Activated T-cell treated with anti-CD3 and anti-CD28 coated beads, Interleukin-2, amount 50 U/mL, for 72 hours (primary cell): ENCODE results near the gene LDLRAD3. TPM values are rescaled to one million over a fixed set of nuclear protein-coding genes. Genes with fewer than 3 reads are reported as not detected.

Source experiments
- ATAC-seq, 2 donors: fragments of 150-1000 bp; cut with Tn5 transposase; replicated peaks in 1 of 2; 2 replicates each; pipeline ENCODE4 v1.10.0; 2021; ENCODE audit warnings: moderate library complexity in 2 of 2, mild to moderate bottlenecking in 1 of 2
- DNase-seq, 2 donors: peaks; one replicate each; pipeline ENCODE4 v3.0.0; 2021 to 2022; ENCODE audit warnings: mixed read lengths in 1 of 2
- H3K27ac Mint-ChIP-seq: one replicate; pipeline ENCODE4 v1.8.0; 2022; ENCODE audit warnings: mild to moderate bottlenecking, moderate library complexity, mixed read lengths
- H3K27me3 Mint-ChIP-seq: one replicate; pipeline ENCODE4 v1.8.0; 2022; ENCODE audit warnings: low read depth, mixed read lengths
- H3K36me3 Mint-ChIP-seq, 2 donors: one replicate each; pipeline ENCODE4 v1.8.0; 2022; ENCODE audit warnings: mixed read lengths in 2 of 2, mild to moderate bottlenecking in 1 of 2; ENCODE audit not compliant: insufficient read depth in 2 of 2
- H3K4me1 Mint-ChIP-seq: one replicate; pipeline ENCODE4 v1.8.0; 2022; ENCODE audit warnings: low read depth, mixed read lengths
- H3K4me3 Mint-ChIP-seq, 2 donors: one replicate each; pipeline ENCODE4 v1.8.0; 2022; ENCODE audit warnings: mild to moderate bottlenecking in 2 of 2, mixed read lengths in 2 of 2, moderate library complexity in 2 of 2
- H3K9me3 Mint-ChIP-seq, 2 donors: one replicate each; pipeline ENCODE4 v1.8.0; 2022; ENCODE audit warnings: mixed read lengths in 2 of 2
- total RNA-seq, 2 donors: library from RNA; stranded (reverse); gene quantifications; one replicate each; pipeline ENCODE4 v1.2.3, GENCODE V29; 2022

LDLRAD3 gene
- total RNA-seq, 2 donors from 2014 or later, result not detected

DNA sequence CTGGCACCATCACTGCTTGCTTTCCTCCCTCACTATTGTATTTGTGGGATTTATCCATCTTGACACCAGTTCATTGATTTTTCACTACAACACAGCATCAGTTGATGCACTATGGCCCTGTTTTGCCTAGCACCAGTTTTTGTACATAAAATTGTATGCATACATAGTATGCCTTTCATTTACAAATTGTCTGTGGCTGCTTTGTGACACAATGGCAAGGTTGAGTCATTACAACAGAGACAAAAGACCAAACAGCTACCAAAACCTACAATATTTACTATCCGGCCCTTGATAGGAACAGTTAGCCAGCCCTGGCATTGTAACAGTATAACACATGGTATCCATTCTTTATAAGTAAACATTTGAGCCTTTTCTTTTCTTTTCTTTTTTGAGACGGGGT is 150.3 kb downstream of the LDLRAD3 start:
- H3K9me3 Mint-ChIP-seq, result peaks cover 0 to 2% of the 10 kb centered on the region in 2 donors
- no peaks in the 10 kb centered on the region for H3K36me3 Mint-ChIP-seq
- no peak for ATAC-seq
- no peak overlapping the region for H3K4me3 Mint-ChIP-seq
- peaks cover 36% of the 10 kb centered on the region for H3K27me3 Mint-ChIP-seq
- H3K27ac Mint-ChIP-seq, result no peak overlapping the region
- no peaks in the 10 kb centered on the region for H3K4me1 Mint-ChIP-seq
- no peak for DNase-seq

GRCh38 chr11:36095716-36096115 is 151.9 kb downstream of the LDLRAD3 start:
- DNase-seq, result no peak
- H3K4me3 Mint-ChIP-seq, result no peak overlapping the region
- no peak for ATAC-seq
- H3K4me1 Mint-ChIP-seq, result no peaks in the 10 kb centered on the region
- peaks cover 26% of the 10 kb centered on the region for H3K27me3 Mint-ChIP-seq
- no peaks in the 10 kb centered on the region for H3K36me3 Mint-ChIP-seq
- peaks cover 0 to 2% of the 10 kb centered on the region in 2 donors for H3K9me3 Mint-ChIP-seq
- H3K27ac Mint-ChIP-seq, result no peak overlapping the region

- Mint-ChIP-seq H3K9me3 (peaks cover 0 to 2% of the 10 kb centered on the region in 2 donors), H3K4me3 (no peak overlapping the region), H3K4me1 (no peaks in the 10 kb centered on the region), H3K27me3 (peaks cover 13% of the 10 kb centered on the region), H3K27ac (no peak overlapping the region), H3K36me3 (no peaks in the 10 kb centered on the region)
- no peak for DNase-seq
- no peak for ATAC-seq
Measured at GRCh38 chr11:36097219-36097650, 153.4 kb downstream of the LDLRAD3 start.

- Mint-ChIP-seq H3K4me3 (no peak overlapping the region), H3K27ac (no peak overlapping the region), H3K4me1 (no peaks in the 10 kb centered on the region), H3K36me3 (no peaks in the 10 kb centered on the region), H3K9me3 (peaks cover 0 to 2% of the 10 kb centered on the region in 2 donors), H3K27me3 (peaks cover 5% of the 10 kb centered on the region)
- no peak for DNase-seq
- no peak for ATAC-seq
Measured at GRCh38 chr11:36098087-36098486, 154.2 kb downstream of the LDLRAD3 start.

DNA sequence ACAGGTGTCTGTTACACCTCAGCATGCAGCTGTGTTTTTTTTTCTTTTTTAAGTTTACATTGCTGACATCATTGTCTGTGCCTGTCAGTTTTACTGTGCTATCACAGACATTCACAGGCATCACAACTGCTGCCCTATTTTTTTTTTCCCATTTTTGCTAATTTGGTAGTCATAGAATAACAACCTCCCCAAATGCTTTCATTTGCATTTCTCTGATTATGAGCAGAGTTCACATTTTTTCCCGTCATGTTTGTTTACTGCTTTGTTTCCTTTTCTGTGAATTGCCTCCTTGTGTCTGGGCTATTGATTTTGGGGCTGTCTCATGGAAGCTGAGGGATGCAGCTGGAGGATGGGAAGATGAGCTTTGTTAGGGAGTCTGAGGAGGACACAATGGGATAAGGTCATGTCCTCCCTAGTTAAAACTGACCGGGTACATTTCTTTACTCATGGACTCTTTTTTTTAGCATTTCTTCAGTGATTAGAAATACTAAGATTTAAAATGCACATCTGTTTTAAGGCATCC is 155.1 kb downstream of the LDLRAD3 start:
- H3K27ac Mint-ChIP-seq, result no peak overlapping the region
- peaks cover 0 to 2% of the 10 kb centered on the region in 2 donors for H3K9me3 Mint-ChIP-seq
- no peaks in the 10 kb centered on the region for H3K36me3 Mint-ChIP-seq
- ATAC-seq, result no peak
- DNase-seq, result no peak
- no peaks in the 10 kb centered on the region for H3K4me1 Mint-ChIP-seq
- no peak overlapping the region for H3K4me3 Mint-ChIP-seq
- H3K27me3 Mint-ChIP-seq, result no peaks in the 10 kb centered on the region

- no peaks in the 10 kb centered on the region for H3K4me1 Mint-ChIP-seq
- H3K27me3 Mint-ChIP-seq, result no peaks in the 10 kb centered on the region
- no peak for ATAC-seq
- H3K4me3 Mint-ChIP-seq, result no peak overlapping the region
- H3K27ac Mint-ChIP-seq, result no peak overlapping the region
- H3K36me3 Mint-ChIP-seq, result no peaks in the 10 kb centered on the region
- no peak for DNase-seq
- no peaks in the 10 kb centered on the region for H3K9me3 Mint-ChIP-seq
Measured at GRCh38 chr11:36101466-36101865, 157.6 kb downstream of the LDLRAD3 start.

DNA sequence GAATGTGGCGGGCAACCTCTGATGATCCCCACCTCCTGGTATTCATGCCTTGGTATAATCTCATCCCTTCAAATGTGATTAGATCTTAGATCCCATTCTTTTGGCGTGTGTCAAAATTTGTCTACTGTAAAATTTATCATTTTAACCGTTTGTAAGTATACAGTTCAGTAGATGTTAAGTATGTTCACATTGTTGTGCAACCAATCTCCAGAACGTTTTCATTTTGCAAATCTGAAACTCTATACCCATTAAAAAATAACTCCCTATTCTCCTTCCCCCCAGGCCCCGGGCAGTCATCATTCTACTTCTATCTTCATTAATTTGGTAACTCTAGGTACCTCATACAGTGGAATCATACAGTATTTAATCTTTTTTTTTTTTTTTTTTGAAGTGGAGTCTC is 159.0 kb downstream of the LDLRAD3 start:
- DNase-seq (no peak), ATAC-seq (no peak)
- H3K36me3 Mint-ChIP-seq, result no peaks in the 10 kb centered on the region
- no peak overlapping the region for H3K4me3 Mint-ChIP-seq
- H3K27me3 Mint-ChIP-seq, result no peaks in the 10 kb centered on the region
- no peaks in the 10 kb centered on the region for H3K9me3 Mint-ChIP-seq
- no peak overlapping the region for H3K27ac Mint-ChIP-seq
- H3K4me1 Mint-ChIP-seq, result no peaks in the 10 kb centered on the region

- Mint-ChIP-seq H3K36me3 (no peaks in the 10 kb centered on the region), H3K27ac (no peak overlapping the region), H3K4me3 (no peak overlapping the region), H3K27me3 (no peaks in the 10 kb centered on the region), H3K9me3 (no peaks in the 10 kb centered on the region), H3K4me1 (no peaks in the 10 kb centered on the region)
- ATAC-seq (no peak), DNase-seq (no peak)
Measured at GRCh38 chr11:36103933-36104530, 160.2 kb downstream of the LDLRAD3 start.

- Mint-ChIP-seq H3K27ac (no peak overlapping the region), H3K4me3 (no peak overlapping the region), H3K27me3 (no peaks in the 10 kb centered on the region), H3K36me3 (no peaks in the 10 kb centered on the region), H3K4me1 (no peaks in the 10 kb centered on the region), H3K9me3 (no peaks in the 10 kb centered on the region)
- ATAC-seq (no peak), DNase-seq (no peak)
Measured at GRCh38 chr11:36104660-36104992, 160.8 kb downstream of the LDLRAD3 start.

GRCh38 chr11:36105743-36106581 is 162.1 kb downstream of the LDLRAD3 start:
- Mint-ChIP-seq H3K27ac (no peak overlapping the region), H3K4me3 (no peak overlapping the region), H3K9me3 (no peaks in the 10 kb centered on the region), H3K4me1 (no peaks in the 10 kb centered on the region), H3K36me3 (no peaks in the 10 kb centered on the region), H3K27me3 (no peaks in the 10 kb centered on the region)
- DNase-seq (no peak), ATAC-seq (no peak)

- DNase-seq (no peak), ATAC-seq (no peak)
- Mint-ChIP-seq H3K36me3 (peaks cover 0 to 1% of the 10 kb centered on the region in 2 donors), H3K4me3 (no peak overlapping the region), H3K4me1 (no peaks in the 10 kb centered on the region), H3K27me3 (no peaks in the 10 kb centered on the region), H3K27ac (no peak overlapping the region), H3K9me3 (peaks cover 1 to 2% of the 10 kb centered on the region in 2 donors)
Measured at GRCh38 chr11:36107547-36107946, 163.7 kb downstream of the LDLRAD3 start.

DNA sequence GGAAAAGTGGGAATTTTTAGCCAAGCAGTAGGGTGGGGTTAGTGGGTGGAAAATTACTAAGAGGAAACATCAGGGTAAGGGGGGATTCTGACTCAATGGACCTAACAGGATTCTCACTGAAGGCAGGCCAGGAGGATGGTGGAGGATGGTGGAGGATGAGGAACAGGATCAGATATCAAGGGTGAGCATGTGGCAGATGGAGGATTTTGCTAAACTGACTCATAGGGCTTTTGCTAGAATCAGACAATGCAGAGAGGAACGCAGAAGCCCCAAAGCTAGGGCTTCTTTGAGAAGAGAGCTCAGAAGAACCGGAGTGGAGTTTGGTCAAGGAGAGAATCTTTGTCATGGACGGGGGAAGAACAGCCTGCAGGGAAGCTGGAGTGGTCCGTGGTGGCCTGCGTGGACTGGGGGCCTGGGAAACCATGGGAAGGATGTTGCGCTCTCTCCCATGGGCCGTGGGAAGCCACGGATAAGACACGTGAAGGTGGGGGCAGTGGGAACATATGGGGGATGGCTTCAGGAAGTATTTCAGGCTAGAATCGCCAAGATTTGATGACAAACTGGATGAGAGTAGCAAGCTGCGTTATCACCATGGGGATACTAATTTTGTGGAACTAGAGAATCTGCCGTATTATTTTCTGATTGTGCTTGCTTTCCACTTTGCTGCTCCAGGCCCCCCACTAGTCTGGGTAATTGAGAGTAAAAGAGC is 165.2 kb downstream of the LDLRAD3 start:
- Mint-ChIP-seq H3K27me3 (no peaks in the 10 kb centered on the region), H3K27ac (no peak overlapping the region), H3K4me3 (no peak overlapping the region), H3K4me1 (no peaks in the 10 kb centered on the region), H3K36me3 (peaks cover 0 to 2% of the 10 kb centered on the region in 2 donors), H3K9me3 (peaks cover 2% of the 10 kb centered on the region in 2 donors)
- ATAC-seq (no peak), DNase-seq (no peak)

GRCh38 chr11:36109590-36109849 is 165.7 kb downstream of the LDLRAD3 start:
- DNase-seq (no peak), ATAC-seq (no peak)
- no peaks in the 10 kb centered on the region for H3K4me1 Mint-ChIP-seq
- H3K9me3 Mint-ChIP-seq, result peaks cover 2% of the 10 kb centered on the region in 2 donors
- no peak overlapping the region for H3K27ac Mint-ChIP-seq
- H3K4me3 Mint-ChIP-seq, result no peak overlapping the region
- H3K27me3 Mint-ChIP-seq, result no peaks in the 10 kb centered on the region
- peaks cover 0 to 2% of the 10 kb centered on the region in 2 donors for H3K36me3 Mint-ChIP-seq
